Measurements from ENCODE around the gene ESRRA.
A peak's percentile ranks its signal among the peaks of the same experiment; 100 is the strongest.

The ESRRA gene

DNA sequence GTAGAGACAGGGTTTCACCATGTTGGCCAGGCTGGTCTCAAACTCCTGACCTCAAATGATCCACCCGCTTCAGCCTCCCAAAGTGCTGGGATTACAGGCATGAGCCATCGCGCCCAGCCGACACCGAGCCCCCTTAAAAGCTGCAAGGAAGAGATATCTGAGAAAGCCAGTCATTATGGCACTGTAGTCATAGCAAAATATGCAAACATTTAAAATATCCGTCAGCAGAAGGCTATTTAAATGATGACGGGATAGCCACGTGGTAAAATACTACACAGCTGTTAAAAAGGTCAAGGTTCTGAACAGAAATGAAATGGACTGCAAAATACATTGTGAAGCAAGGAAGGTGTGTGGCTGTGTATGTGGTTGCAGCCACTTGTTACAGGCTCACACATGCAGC, 28.2 kb downstream of the ESRRA start:
- WGBS (ENCODE audit: insufficient coverage) = 100% methylated on average over 4 of the region's 8 CpGs
- Histone ChIP-seq H3K27me3 (replicated peaks in 2 of 5; ENCODE audit: control insufficient read depth in 4 of 5, insufficient read depth in 5 of 5, low read length in 4 of 5) (no peaks in the 10 kb centered on the region), H3K36me3 (ENCODE audit: control insufficient read depth in 4 of 4, insufficient read depth in 4 of 4, low read length in 3 of 4) (no peaks in the 10 kb centered on the region), H3K4me1 (ENCODE audit: control extremely low read depth in 1 of 4, control insufficient read depth in 4 of 4, insufficient read depth in 4 of 4, low read length in 3 of 4) (peaks cover 0 to 41% (median 20%) of the 10 kb centered on the region in 4 experiments), H3K27ac (ENCODE audit: insufficient read depth in 1 of 2, low read depth in 1 of 2, low read length in 2 of 2, poor library complexity in 1 of 2, severe bottlenecking in 2 of 2) (no peak overlapping the region), H3K9me3 (ENCODE audit: control extremely low read depth in 1 of 5, control insufficient read depth in 4 of 5, insufficient read depth in 2 of 5, low read depth in 1 of 5, low read length in 4 of 5) (no peaks in the 10 kb centered on the region), H3K4me3 (ENCODE audit: control insufficient read depth in 1 of 7, extremely low read depth in 1 of 7, insufficient read depth in 4 of 7, low read depth in 2 of 7, low read length in 6 of 7) (no peak overlapping the region)
- ChIA-PET POLR2A (no interaction called here), CTCF (interaction anchor here (1.2 to 11.1 kb wide), 6 partner anchors 8 to 128 kb away, joined by 3 to 136 read pairs (median 27); partner anchors contain the start of genes CCDC88B, PRDX5 and TRMT112)
- DNase-seq = peak in 1 of 3 donors; percentile 47

DNA sequence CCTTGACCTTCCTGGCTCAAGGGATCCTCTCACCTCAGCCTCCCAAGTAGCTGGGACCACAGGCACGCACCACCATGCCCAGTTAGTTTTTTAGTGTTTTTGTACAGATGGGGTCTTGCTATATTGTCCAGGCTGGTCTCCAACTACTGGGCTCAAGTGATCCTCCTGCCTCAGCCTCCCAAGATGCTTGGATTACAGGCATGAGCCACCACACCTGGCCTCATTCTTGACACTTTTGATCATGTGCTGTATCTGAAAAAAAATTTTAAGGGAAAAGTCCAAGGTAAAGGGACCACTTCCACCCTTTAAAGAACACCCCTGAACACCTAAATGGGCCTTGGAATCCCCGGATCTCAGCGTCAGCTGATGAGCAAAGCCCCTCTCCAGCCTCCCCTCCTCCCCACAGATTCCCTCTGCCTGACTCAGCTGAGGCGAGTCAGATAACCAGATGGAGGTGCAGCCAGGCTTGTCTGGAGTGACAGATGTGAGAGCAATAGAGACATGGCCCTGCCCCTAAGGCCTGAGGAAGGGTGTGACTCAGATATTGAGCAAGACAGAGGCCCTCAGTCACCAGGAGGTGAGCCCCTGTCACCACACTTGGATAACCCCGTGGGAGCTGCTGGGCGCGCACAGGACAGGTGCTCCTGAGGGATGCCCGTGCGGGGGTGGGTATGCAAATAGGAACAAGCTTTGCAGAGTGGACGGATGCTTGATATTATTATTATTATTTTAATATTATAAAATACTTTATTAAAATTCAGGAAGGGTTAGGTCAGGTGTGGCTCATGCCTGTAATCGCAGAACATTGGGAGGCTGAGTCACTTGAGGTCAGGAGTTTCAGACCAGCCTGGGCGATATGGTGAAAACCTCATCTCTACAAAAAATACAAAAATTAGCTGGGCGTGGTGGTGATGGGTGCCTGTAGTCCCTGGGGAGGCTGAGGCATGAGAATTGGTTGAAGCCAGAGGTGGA, 29.7 kb downstream of the ESRRA start:
- Histone ChIP-seq H3K27me3 (replicated peaks in 2 of 5; ENCODE audit: control insufficient read depth in 4 of 5, insufficient read depth in 5 of 5, low read length in 4 of 5) (no peaks in the 10 kb centered on the region), H3K27ac (ENCODE audit: insufficient read depth in 1 of 2, low read depth in 1 of 2, low read length in 2 of 2, poor library complexity in 1 of 2, severe bottlenecking in 2 of 2) (no peak overlapping the region), H3K9me3 (ENCODE audit: control extremely low read depth in 1 of 5, control insufficient read depth in 4 of 5, insufficient read depth in 2 of 5, low read depth in 1 of 5, low read length in 4 of 5) (no peaks in the 10 kb centered on the region), H3K4me1 (ENCODE audit: control extremely low read depth in 1 of 4, control insufficient read depth in 4 of 4, insufficient read depth in 4 of 4, low read length in 3 of 4) (peaks cover 5 to 55% (median 28%) of the 10 kb centered on the region in 4 experiments), H3K36me3 (ENCODE audit: control insufficient read depth in 4 of 4, insufficient read depth in 4 of 4, low read length in 3 of 4) (no peaks in the 10 kb centered on the region), H3K4me3 (ENCODE audit: control insufficient read depth in 1 of 7, extremely low read depth in 1 of 7, insufficient read depth in 4 of 7, low read depth in 2 of 7, low read length in 6 of 7) (no peak overlapping the region)
- WGBS (ENCODE audit: insufficient coverage) = 83% methylated on average over 3 of the region's 13 CpGs
- peak; percentile 82 to 95 (median 94) for DNase-seq
- POLR2A ChIA-PET = interaction anchor here (1.3 kb wide), 1 partner anchor 18 kb away, joined by 5 read pairs; the partner anchor contains the start of genes PRDX5 and TRMT112
- CTCF ChIA-PET = interaction anchor here (0.7 to 11.1 kb wide), 9 partner anchors 9 to 131 kb away, joined by 3 to 136 read pairs (median 4); partner anchors contain the start of genes PRDX5 and TRMT112

DNA sequence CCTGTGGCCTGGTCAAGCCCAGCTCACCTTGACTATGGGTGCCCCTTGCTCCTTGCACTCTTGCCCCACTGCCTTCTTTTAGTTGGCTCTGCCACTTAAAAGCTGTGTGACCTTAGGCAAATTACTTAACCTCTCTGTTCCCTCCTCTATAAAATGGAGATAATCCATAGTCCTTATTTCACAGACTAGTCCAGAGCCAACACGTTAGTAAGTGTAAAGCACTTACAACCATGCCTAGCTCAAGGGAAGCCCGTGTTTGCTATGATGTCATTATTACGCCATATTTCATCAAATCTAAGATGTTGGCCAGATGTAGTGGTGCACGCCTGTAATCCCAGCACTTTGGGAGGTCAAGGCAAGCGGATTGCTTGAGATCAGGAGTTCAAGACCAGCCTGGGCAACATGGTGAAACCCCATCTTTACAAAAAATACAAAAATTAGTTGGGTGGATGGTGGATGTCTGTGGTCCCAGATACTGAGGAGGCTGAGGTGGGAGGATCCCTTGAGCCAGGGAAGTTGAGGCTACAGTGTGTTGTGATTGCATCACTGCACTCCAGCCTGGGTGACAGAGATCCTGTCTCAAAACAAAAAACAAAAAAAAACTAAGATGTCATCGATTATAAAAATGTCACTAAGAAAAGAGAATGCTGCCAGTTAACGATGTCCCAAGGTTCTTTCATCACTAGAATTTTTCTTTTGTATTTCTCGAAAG, 32.4 kb downstream of the ESRRA start:
- Histone ChIP-seq H3K36me3 (ENCODE audit: control insufficient read depth in 4 of 4, insufficient read depth in 4 of 4, low read length in 3 of 4) (no peaks in the 10 kb centered on the region), H3K4me3 (ENCODE audit: control insufficient read depth in 1 of 7, extremely low read depth in 1 of 7, insufficient read depth in 4 of 7, low read depth in 2 of 7, low read length in 6 of 7) (no peak overlapping the region), H3K27ac (ENCODE audit: insufficient read depth in 1 of 2, low read depth in 1 of 2, low read length in 2 of 2, poor library complexity in 1 of 2, severe bottlenecking in 2 of 2) (no peak overlapping the region), H3K4me1 (ENCODE audit: control extremely low read depth in 1 of 4, control insufficient read depth in 4 of 4, insufficient read depth in 4 of 4, low read length in 3 of 4) (peaks cover 5 to 60% (median 38%) of the 10 kb centered on the region in 4 experiments), H3K27me3 (replicated peaks in 2 of 5; ENCODE audit: control insufficient read depth in 4 of 5, insufficient read depth in 5 of 5, low read length in 4 of 5) (no peaks in the 10 kb centered on the region), H3K9me3 (ENCODE audit: control extremely low read depth in 1 of 5, control insufficient read depth in 4 of 5, insufficient read depth in 2 of 5, low read depth in 1 of 5, low read length in 4 of 5) (no peaks in the 10 kb centered on the region)
- WGBS (ENCODE audit: insufficient coverage) = 98% methylated on average over 4 of the region's 8 CpGs
- ChIA-PET CTCF (interaction anchor here (0.6 to 11.1 kb wide), 7 partner anchors 9 to 228 kb away, joined by 3 to 136 read pairs (median 3); partner anchors contain the start of genes PRDX5 and TRMT112), POLR2A (no interaction called here)
- no peak for DNase-seq

DNA sequence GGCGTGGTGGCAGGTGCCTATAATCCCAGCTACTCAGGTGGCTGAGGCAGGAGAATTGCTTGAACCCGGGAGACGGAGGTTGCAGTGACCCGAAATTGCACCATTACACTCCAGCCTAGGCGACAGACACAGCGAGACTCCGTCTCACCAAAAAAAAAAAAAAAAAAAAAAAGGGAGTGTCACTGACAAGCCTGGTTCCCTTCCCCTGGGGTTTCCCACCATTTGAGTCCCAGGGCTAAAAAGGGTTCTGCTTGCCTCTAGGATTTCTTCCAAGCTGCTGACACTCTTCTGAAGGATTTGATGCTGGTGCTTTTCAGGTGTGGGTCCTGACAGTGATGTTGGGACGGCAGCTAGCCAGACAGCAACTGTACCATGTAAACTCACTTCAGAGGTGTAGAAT, 33.4 kb downstream of the ESRRA start:
- Histone ChIP-seq H3K27ac (ENCODE audit: insufficient read depth in 1 of 2, low read depth in 1 of 2, low read length in 2 of 2, poor library complexity in 1 of 2, severe bottlenecking in 2 of 2) (no peak overlapping the region), H3K4me1 (ENCODE audit: control extremely low read depth in 1 of 4, control insufficient read depth in 4 of 4, insufficient read depth in 4 of 4, low read length in 3 of 4) (peaks cover 5 to 64% (median 40%) of the 10 kb centered on the region in 4 experiments)
- CTCF ChIA-PET = interaction anchor here (0.6 to 11.1 kb wide), 7 partner anchors 14 to 227 kb away, joined by 3 to 136 read pairs (median 3); partner anchors contain the start of genes PRDX5 and TRMT112

DNA sequence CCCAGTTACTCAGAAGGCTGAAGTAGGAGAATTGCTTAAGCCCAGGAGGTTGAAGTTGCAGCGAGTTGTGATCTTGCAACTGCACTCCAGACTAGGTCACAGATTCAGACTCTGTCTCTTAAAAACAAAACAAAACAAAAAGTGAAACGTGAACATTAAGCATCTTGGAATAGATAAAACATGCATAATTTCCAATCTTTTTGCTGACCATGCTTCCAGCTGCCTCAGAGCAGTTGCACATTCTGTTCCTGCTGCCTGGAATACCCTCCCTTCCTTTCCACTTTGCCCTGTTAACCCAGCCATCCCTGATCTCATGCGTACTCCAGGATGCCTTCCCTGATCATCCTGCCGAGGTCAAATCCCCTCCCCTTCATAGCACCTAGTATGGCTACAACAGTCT, 34.0 kb downstream of the ESRRA start:
- no peak for DNase-seq
- Histone ChIP-seq H3K27me3 (replicated peaks in 2 of 5; ENCODE audit: control insufficient read depth in 4 of 5, insufficient read depth in 5 of 5, low read length in 4 of 5) (no peaks in the 10 kb centered on the region), H3K27ac (ENCODE audit: insufficient read depth in 1 of 2, low read depth in 1 of 2, low read length in 2 of 2, poor library complexity in 1 of 2, severe bottlenecking in 2 of 2) (no peak overlapping the region), H3K4me3 (ENCODE audit: control insufficient read depth in 1 of 7, extremely low read depth in 1 of 7, insufficient read depth in 4 of 7, low read depth in 2 of 7, low read length in 6 of 7) (no peak overlapping the region), H3K4me1 (ENCODE audit: control extremely low read depth in 1 of 4, control insufficient read depth in 4 of 4, insufficient read depth in 4 of 4, low read length in 3 of 4) (peaks cover 5 to 64% (median 40%) of the 10 kb centered on the region in 4 experiments), H3K9me3 (ENCODE audit: control extremely low read depth in 1 of 5, control insufficient read depth in 4 of 5, insufficient read depth in 2 of 5, low read depth in 1 of 5, low read length in 4 of 5) (no peaks in the 10 kb centered on the region), H3K36me3 (ENCODE audit: control insufficient read depth in 4 of 4, insufficient read depth in 4 of 4, low read length in 3 of 4) (peaks cover 0 to 4% (median 1%) of the 10 kb centered on the region in 4 experiments)
- 90% methylated on average over 2 of the region's 4 CpGs for WGBS (ENCODE audit: insufficient coverage)
- ChIA-PET POLR2A (interaction anchor here (1.0 to 2.0 kb wide), 2 partner anchors 8 to 22 kb away, joined by 5 to 10 read pairs; partner anchors contain the start of genes PRDX5 and TRMT112), CTCF (interaction anchor here (0.7 to 11.1 kb wide), 4 partner anchors 7 to 21 kb away, joined by 3 to 154 read pairs (median 84); partner anchors contain the start of genes PRDX5 and RPS6KA4)

More for the DNA sequence above, 33.4 kb downstream of the ESRRA start:
- POLR2A ChIA-PET = no interaction called here
- Histone ChIP-seq H3K4me3 (ENCODE audit: control insufficient read depth in 1 of 7, extremely low read depth in 1 of 7, insufficient read depth in 4 of 7, low read depth in 2 of 7, low read length in 6 of 7) (no peak overlapping the region), H3K27me3 (replicated peaks in 2 of 5; ENCODE audit: control insufficient read depth in 4 of 5, insufficient read depth in 5 of 5, low read length in 4 of 5) (no peaks in the 10 kb centered on the region), H3K36me3 (ENCODE audit: control insufficient read depth in 4 of 4, insufficient read depth in 4 of 4, low read length in 3 of 4) (peaks cover 0 to 3% (median under 1%) of the 10 kb centered on the region in 4 experiments), H3K9me3 (ENCODE audit: control extremely low read depth in 1 of 5, control insufficient read depth in 4 of 5, insufficient read depth in 2 of 5, low read depth in 1 of 5, low read length in 4 of 5) (no peaks in the 10 kb centered on the region)
- 98% methylated on average over 7 of the region's 8 CpGs for WGBS (ENCODE audit: insufficient coverage)
- no peak for DNase-seq

DNA sequence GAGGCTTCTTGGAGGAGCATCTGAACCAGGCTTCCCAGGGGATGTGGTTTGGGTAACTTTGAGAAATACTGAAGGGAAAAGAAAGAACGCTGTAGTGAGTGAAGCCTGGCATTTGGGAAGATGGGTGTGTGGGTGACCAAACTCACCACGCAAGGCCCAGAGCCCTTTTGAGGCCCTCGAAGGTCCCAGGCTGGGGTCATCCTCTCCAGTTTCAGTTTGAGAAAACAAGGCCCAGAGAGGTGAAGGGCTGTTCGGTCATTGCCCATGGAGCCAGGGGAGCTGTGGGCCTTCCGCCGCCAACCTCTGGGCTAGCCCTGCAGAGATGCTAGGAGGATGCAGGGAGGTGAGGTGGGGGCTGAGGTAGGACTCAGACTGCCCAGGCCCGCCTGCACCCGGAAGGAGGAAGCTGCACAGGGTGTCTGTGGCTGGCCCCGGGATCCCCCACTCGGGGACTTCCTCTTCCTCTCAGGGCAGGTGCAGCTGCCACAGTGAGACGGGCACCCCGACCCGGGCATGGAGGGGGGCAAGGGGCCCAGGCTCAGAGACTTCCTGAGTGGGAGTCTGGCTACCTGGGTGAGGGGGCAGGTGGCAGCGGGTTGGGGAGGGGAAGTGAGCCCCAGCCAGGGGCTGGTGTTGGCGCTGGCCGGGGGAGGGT, 34.6 kb downstream of the ESRRA start, which contains the start of gene CCDC88B:
CCDC88B (plus strand) TSS at position 451 of the 655 bp plus-strand sequence; CDS start at position 514, 63 bp downstream.
- CTCF ChIA-PET = interaction anchor here (4.6 to 10.9 kb wide), 2 partner anchors 8 to 17 kb away, joined by 33 to 154 read pairs; partner anchors contain the start of gene RPS6KA4
- peak; percentile 74 to 94 (median 91) for DNase-seq
- peak within 1 kb of the TSS; percentile 32 to 74 (median 57) for H3K4me3 ChIP-seq (ENCODE audit: control insufficient read depth in 1 of 7, extremely low read depth in 1 of 7, insufficient read depth in 4 of 7, low read depth in 2 of 7, low read length in 6 of 7)

More for the DNA sequence above, 34.6 kb downstream of the ESRRA start, which contains the start of gene CCDC88B:
- peak within 1 kb of the TSS in 1 of 2 experiments; percentile 79 for H3K27ac ChIP-seq (ENCODE audit: insufficient read depth in 1 of 2, low read depth in 1 of 2, low read length in 2 of 2, poor library complexity in 1 of 2, severe bottlenecking in 2 of 2)
- no peaks in the 10 kb centered on the region for H3K9me3 ChIP-seq (ENCODE audit: control extremely low read depth in 1 of 5, control insufficient read depth in 4 of 5, insufficient read depth in 2 of 5, low read depth in 1 of 5, low read length in 4 of 5)
- H3K4me1 ChIP-seq (ENCODE audit: control extremely low read depth in 1 of 4, control insufficient read depth in 4 of 4, insufficient read depth in 4 of 4, low read length in 3 of 4) = peaks cover 5 to 59% (median 39%) of the 10 kb centered on the region in 4 experiments
- POLR2A ChIA-PET = interaction anchor here (0.6 to 2.0 kb wide), 4 partner anchors 8 to 36 kb away, joined by 4 to 10 read pairs (median 5); partner anchors contain the start of genes PRDX5 and TRMT112
- 13% methylated on average over 7 of the region's 16 CpGs for WGBS (ENCODE audit: insufficient coverage)
- peaks cover 0 to 8% (median 3%) of the 10 kb centered on the region in 4 experiments for H3K36me3 ChIP-seq (ENCODE audit: control insufficient read depth in 4 of 4, insufficient read depth in 4 of 4, low read length in 3 of 4)
- no peaks in the 10 kb centered on the region for H3K27me3 ChIP-seq (replicated peaks in 2 of 5; ENCODE audit: control insufficient read depth in 4 of 5, insufficient read depth in 5 of 5, low read length in 4 of 5)
